Peyer's patch (tissue), 4 donors: ENCODE measurements around the gene SEMA3A. TPM values are rescaled to one million over a fixed set of nuclear protein-coding genes. Genes with fewer than 3 reads are reported as not detected.

Source experiments
- DNase-seq, 3 donors: peaks; one replicate each; pipeline ENCODE4 v3.0.0-alpha.2; 2017 to 2019
- H3K27ac ChIP-seq, 4 donors: fragments of 200-600 bp; sonication (generic); one replicate each; pipeline ENCODE4 v1.5.1; 2016 to 2019
- H3K27me3 ChIP-seq, 2 donors: fragments of 200-600 bp; sonication (generic); one replicate each; pipeline ENCODE4 v1.5.1; 2019
- H3K36me3 ChIP-seq, 3 donors: fragments of 200-600 bp; sonication (generic); one replicate each; pipeline ENCODE4 v1.5.1; 2016 to 2019
- H3K4me1 ChIP-seq, 4 donors: fragments of 200-600 bp; sonication (generic); one replicate each; pipeline ENCODE4 v1.5.1; 2016 to 2019
- H3K4me3 ChIP-seq, 4 donors: fragments of 200-600 bp; sonication (generic); 1 replicate in 3 of 4; 2 replicates in 1 of 4; pipeline ENCODE4 v1.5.1; 2016 to 2019; ENCODE audit warnings: mild to moderate bottlenecking in 1 of 4
- H3K9me3 ChIP-seq, 4 donors: fragments of 200-600 bp; sonication (generic); one replicate each; pipeline ENCODE4 v1.5.1; 2016 to 2019; ENCODE audit warnings: mild to moderate bottlenecking in 1 of 4
- CTCF ChIP-seq, 6 experiments: fragments of 450-650 bp in 4 of 6; fragments of 200-600 bp in 2 of 6; sonication (generic) in 1 of 6; IDR thresholded peaks; one replicate each; pipeline ENCODE4 v1.5.1; 2017 to 2019; ENCODE audit warnings: antibody characterized with exemption in 6 of 6, mild to moderate bottlenecking in 3 of 6, moderate library complexity in 1 of 6
- POLR2A ChIP-seq, 2 donors: fragments of 450-650 bp; IDR thresholded peaks; one replicate each; pipeline ENCODE4 v1.5.1; 2017; ENCODE audit warnings: antibody characterized with exemption in 2 of 2, mild to moderate bottlenecking in 2 of 2, moderate library complexity in 2 of 2
- total RNA-seq, 4 donors: library from RNA; depleted of rRNA; stranded (reverse); fragments of >200 nt; gene quantifications; one replicate each; pipeline ENCODE4 v1.1.0, GENCODE V29; 2016

The SEMA3A gene
- total RNA-seq, 4 donors from 2014 or later, result 1.3 to 12.4 (median 3.8) TPM

GRCh38 chr7:84041649-84042048, 152.9 kb downstream of the SEMA3A start:
- no peaks in the 10 kb centered on the region for H3K9me3 ChIP-seq
- TF ChIP-seq POLR2A (IDR thresholded peaks at IDR 0.05), result no peak
- no peak for TF ChIP-seq CTCF (IDR thresholded peaks at IDR 0.05)
- no peak overlapping the region for H3K27ac ChIP-seq
- H3K4me3 ChIP-seq, result no peak overlapping the region
- no peaks in the 10 kb centered on the region for H3K36me3 ChIP-seq
- no peaks in the 10 kb centered on the region for H3K4me1 ChIP-seq
- no peaks in the 10 kb centered on the region for H3K27me3 ChIP-seq
- DNase-seq, result no peak

- Histone ChIP-seq H3K36me3 (no peaks in the 10 kb centered on the region), H3K9me3 (no peaks in the 10 kb centered on the region), H3K4me1 (no peaks in the 10 kb centered on the region), H3K27ac (no peak overlapping the region), H3K27me3 (no peaks in the 10 kb centered on the region), H3K4me3 (no peak overlapping the region)
- no peak for DNase-seq
- TF ChIP-seq CTCF (IDR thresholded peaks at IDR 0.05), result no peak
- TF ChIP-seq POLR2A (IDR thresholded peaks at IDR 0.05), result no peak
Measured at GRCh38 chr7:84040355-84040754, 154.2 kb downstream of the SEMA3A start.

DNA sequence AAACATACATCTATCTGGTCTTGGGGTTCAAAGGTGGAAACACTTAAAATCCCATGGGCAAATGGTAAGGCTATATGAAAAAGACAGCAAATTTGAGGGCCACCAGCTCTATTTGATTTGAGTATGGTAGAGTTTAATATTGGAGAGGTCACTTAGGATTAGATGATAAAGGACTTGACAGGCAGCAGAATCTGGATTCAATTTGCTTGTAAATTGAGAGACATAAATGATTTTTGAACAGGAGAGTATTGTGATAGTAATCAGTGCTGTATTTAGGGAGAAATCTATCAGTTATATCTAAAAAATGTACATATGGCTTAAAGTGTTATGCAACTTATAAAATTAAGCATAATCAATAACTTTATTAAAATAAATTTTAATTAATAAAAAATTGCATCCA, 155.2 kb downstream of the SEMA3A start:
- Histone ChIP-seq H3K4me3 (no peak overlapping the region), H3K36me3 (no peaks in the 10 kb centered on the region), H3K27me3 (no peaks in the 10 kb centered on the region), H3K27ac (no peak overlapping the region), H3K9me3 (no peaks in the 10 kb centered on the region), H3K4me1 (no peaks in the 10 kb centered on the region)
- TF ChIP-seq CTCF (IDR thresholded peaks at IDR 0.05), result no peak
- DNase-seq, result no peak

- TF ChIP-seq POLR2A (IDR thresholded peaks at IDR 0.05) (no peak), CTCF (IDR thresholded peaks at IDR 0.05) (no peak)
Measured at GRCh38 chr7:84027678-84028077, 166.9 kb downstream of the SEMA3A start.

DNA sequence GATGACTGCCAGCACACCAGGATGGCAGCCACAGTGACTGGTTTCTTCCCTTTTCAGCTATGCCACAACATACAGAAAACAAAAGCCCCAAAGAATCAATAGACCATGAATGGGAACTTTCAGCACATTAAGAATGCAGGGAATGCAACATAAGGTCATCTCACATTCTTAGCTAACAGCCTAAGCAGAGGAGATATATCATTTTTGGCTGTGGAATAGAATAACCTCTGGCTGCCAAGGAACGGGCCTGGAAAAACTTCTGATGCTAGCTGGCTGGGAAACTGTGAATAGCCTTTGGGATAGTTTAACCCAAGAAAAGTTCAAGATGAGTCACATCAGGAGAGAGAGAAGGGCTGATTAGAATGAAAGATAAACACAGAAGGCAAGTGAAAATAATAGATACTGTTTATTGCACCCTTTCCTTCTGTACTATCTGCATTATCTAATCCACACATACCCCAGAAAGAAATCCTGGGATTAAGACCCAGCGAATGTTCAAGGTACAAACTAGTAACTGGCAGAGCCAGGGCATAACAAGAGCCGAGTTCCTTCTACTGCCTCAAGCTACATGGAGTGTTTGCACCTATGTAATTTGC, 169.2 kb downstream of the SEMA3A start:
- Histone ChIP-seq H3K36me3 (no peaks in the 10 kb centered on the region), H3K4me1 (peaks cover 0 to 5% (median 2%) of the 10 kb centered on the region in 4 donors), H3K27me3 (no peaks in the 10 kb centered on the region), H3K4me3 (no peak overlapping the region), H3K9me3 (no peaks in the 10 kb centered on the region), H3K27ac (peak overlapping the region in 1 of 4 donors; percentile 28)
- no peak for DNase-seq
- TF ChIP-seq CTCF (IDR thresholded peaks at IDR 0.05) (no peak), POLR2A (IDR thresholded peaks at IDR 0.05) (no peak)

More at GRCh38 chr7:84027678-84028077, 166.9 kb downstream of the SEMA3A start:
- DNase-seq, result no peak
- Histone ChIP-seq H3K4me3 (no peak overlapping the region), H3K27ac (no peak overlapping the region), H3K9me3 (no peaks in the 10 kb centered on the region), H3K4me1 (peaks cover 0 to 5% (median 2%) of the 10 kb centered on the region in 4 donors), H3K27me3 (no peaks in the 10 kb centered on the region), H3K36me3 (no peaks in the 10 kb centered on the region)
